GM12878 (cell line): Measurements from ENCODE around the gene SP6. TPM values are rescaled to one million over a fixed set of nuclear protein-coding genes. Genes with fewer than 3 reads are reported as not detected.

Experiments
- ATAC-seq: fragments of 200-7000 bp; cut with Tn5 transposase; 3 replicates; pipeline ENCODE4 v1.9.1; 2020; ENCODE audit warnings: mild to moderate bottlenecking, moderate library complexity
- BruUV-seq: library from RNA; stranded (reverse); fragments of 400-500 nt; replicated peaks from 2 replicates; lab custom pipeline; 2021; lab: Mats Ljungman, UMichigan
- CTCF ChIA-PET: fragments of 300-600 bp; sonication (Branson Sonifier 250); formaldehyde crosslinking; extraction: SDS; loops from one replicate; lab custom pipeline; 2021; ENCODE audit warnings: inconsistent platforms; lab: Yijun Ruan, JAX
- POLR2A ChIA-PET: fragments of 350-600 bp; formaldehyde crosslinking; extraction: SDS; loops from one replicate; lab custom pipeline; 2021; ENCODE audit warnings: inconsistent platforms; lab: Charles Lee
- RAD21 ChIA-PET: fragments of 300-600 bp; sonication (Branson Sonifier 250); formaldehyde crosslinking; loops from one replicate; lab custom pipeline; 2023; ENCODE audit warnings: antibody characterized with exemption; ENCODE audit not compliant: unreplicated experiment; lab: Charles Lee
- SMC1A ChIA-PET: fragments of 300-600 bp; sonication (Branson Sonifier 250); formaldehyde crosslinking; loops from one replicate; lab custom pipeline; 2023; ENCODE audit not compliant: unreplicated experiment, uncharacterized antibody; lab: Charles Lee
- DNase-seq: peaks from one replicate; pipeline ENCODE4 v3.0.0-alpha.2; 2011; ENCODE audit warnings: low read depth, low spot score
- FAIRE-seq: peaks from 3 replicates; lab custom pipeline; 2011; peaks lifted over from hg19 to GRCh38; lab: Jason Lieb, UNC
- H2AFZ ChIP-seq: 2 replicates; pipeline ENCODE4 v1.6.0; 2011; ENCODE audit warnings: low read depth, low read length, control low read depth; ENCODE audit not compliant: control insufficient read depth
- H3K27ac ChIP-seq: 2 replicates; pipeline ENCODE4 v1.5.1; 2011; ENCODE audit warnings: control low read depth; ENCODE audit not compliant: control insufficient read depth, insufficient read depth
- H3K27me3 ChIP-seq, 2 experiments: replicated peaks in 1 of 2; 2 replicates each; pipeline versions ENCODE4 v1.6.0 to v1.6.1; 2011; ENCODE audit warnings: low read length in 1 of 2; ENCODE audit not compliant: control insufficient read depth in 2 of 2, insufficient read depth in 2 of 2
- H3K36me3 ChIP-seq, 2 experiments: 2 replicates each; pipeline ENCODE4 v1.5.1; 2011; ENCODE audit warnings: low read length in 1 of 2; ENCODE audit not compliant: control insufficient read depth in 2 of 2, insufficient read depth in 2 of 2
- H3K4me1 ChIP-seq: 2 replicates; pipeline ENCODE4 v1.6.1; 2011; ENCODE audit warnings: mild to moderate bottlenecking, low read length, moderate library complexity, mixed read lengths; ENCODE audit not compliant: control insufficient read depth, insufficient read depth
- H3K4me2 ChIP-seq: 2 replicates; pipeline ENCODE4 v1.6.0; 2011; ENCODE audit warnings: control low read depth; ENCODE audit not compliant: control insufficient read depth, insufficient read depth
- H3K4me3 ChIP-seq: fragments of 200-600 bp; sonication (generic); 2 replicates; pipeline ENCODE4 v1.5.1; 2016
- H3K79me2 ChIP-seq: 2 replicates; pipeline ENCODE4 v1.6.0; 2011; ENCODE audit warnings: low read length; ENCODE audit not compliant: control insufficient read depth, insufficient read depth
- H3K9ac ChIP-seq: 2 replicates; pipeline ENCODE4 v1.8.0; 2011; ENCODE audit warnings: low read length, control low read depth, mixed read lengths; ENCODE audit not compliant: control insufficient read depth, insufficient read depth
- H3K9me3 ChIP-seq: replicated peaks from 3 replicates; pipeline ENCODE4 v1.5.1; 2011; ENCODE audit warnings: mild to moderate bottlenecking, low read length; ENCODE audit not compliant: control insufficient read depth, insufficient read depth
- H4K20me1 ChIP-seq: 2 replicates; pipeline ENCODE4 v1.6.0; 2011; ENCODE audit not compliant: control insufficient read depth, insufficient read depth
- ATF7 ChIP-seq: fragments of 450-650 bp; IDR thresholded peaks from 2 replicates; pipeline ENCODE4 v1.6.1; 2016; ENCODE audit warnings: low read depth, mild to moderate bottlenecking
- BCLAF1 ChIP-seq: fragments of 450-650 bp; IDR thresholded peaks from 2 replicates; pipeline ENCODE4 v1.6.1; 2017; ENCODE audit warnings: antibody characterized with exemption, mild to moderate bottlenecking, moderate library complexity
- CBX3 ChIP-seq: fragments of 200-600 bp; sonication (generic); IDR thresholded peaks from 2 replicates; pipeline ENCODE4 v1.6.1; 2016; ENCODE audit warnings: low read depth, borderline replicate concordance
- CBX5 ChIP-seq: sonication (generic); IDR thresholded peaks from 2 replicates; pipeline ENCODE4 v1.6.1; 2016; ENCODE audit warnings: low read depth, moderate library complexity, mild to moderate bottlenecking, inconsistent platforms
- CEBPB ChIP-seq, 2 experiments: fragments of 150-350 bp in 1 of 2; IDR thresholded peaks; 2 replicates each; pipeline ENCODE4 v1.6.1; 2012 to 2014; ENCODE audit warnings: low read depth in 2 of 2, low read length in 2 of 2, borderline replicate concordance in 1 of 2, inconsistent platforms in 1 of 2
- E4F1 ChIP-seq: fragments of 450-650 bp; IDR thresholded peaks from 2 replicates; pipeline ENCODE4 v1.6.1; 2018; ENCODE audit warnings: borderline replicate concordance, mild to moderate bottlenecking; ENCODE audit not compliant: partially characterized antibody
- IKZF2 ChIP-seq, 2 experiments: fragments of 450-650 bp; IDR thresholded peaks; 2 replicates each; pipeline ENCODE4 v1.6.1; 2017; ENCODE audit warnings: mild to moderate bottlenecking in 2 of 2, moderate library complexity in 2 of 2
- IRF4 ChIP-seq: IDR thresholded peaks from 2 replicates; pipeline ENCODE4 v1.6.1; 2011; ENCODE audit warnings: low read depth, low read length
- JUND ChIP-seq: IDR thresholded peaks from 2 replicates; pipeline ENCODE4 v1.6.1; 2012; ENCODE audit warnings: low read depth, mild to moderate bottlenecking, low read length, improper control_type of control experiment, moderate library complexity
- MAX ChIP-seq: IDR thresholded peaks from 2 replicates; pipeline ENCODE4 v1.6.1; 2012; ENCODE audit warnings: low read depth, low read length, improper control_type of control experiment
- MTA3 ChIP-seq: IDR thresholded peaks from 2 replicates; pipeline ENCODE4 v1.6.1; 2012; ENCODE audit warnings: low read length, inconsistent platforms, borderline replicate concordance
- NFXL1 ChIP-seq: fragments of 450-650 bp; IDR thresholded peaks from 2 replicates; pipeline ENCODE4 v1.6.1; 2017; ENCODE audit warnings: antibody characterized with exemption, mild to moderate bottlenecking, borderline replicate concordance
- SREBF2 ChIP-seq: IDR thresholded peaks from 2 replicates; pipeline ENCODE4 v1.6.1; 2012; ENCODE audit warnings: mild to moderate bottlenecking, low read length
- TARDBP ChIP-seq: IDR thresholded peaks from 2 replicates; pipeline ENCODE4 v1.6.1; 2016; ENCODE audit warnings: borderline replicate concordance
- ZBTB40 ChIP-seq: fragments of 450-650 bp; IDR thresholded peaks from 2 replicates; pipeline ENCODE4 v1.6.1; 2016; ENCODE audit warnings: mild to moderate bottlenecking, moderate library complexity, borderline replicate concordance
- in situ Hi-C: fragments of 300-500 bp; cut with MboI; formaldehyde crosslinking; loops from 9 replicates; pipeline ENCODE4 v1.14.3; 2018; ENCODE audit warnings: mixed read lengths
- intact Hi-C: fragments of 100-400 bp; cut with micrococcal nuclease; formaldehyde crosslinking; loops from one replicate; pipeline ENCODE4 v1.14.2; 2022; ENCODE audit not compliant: unreplicated experiment
- polyA plus RNA-seq, 11 experiments: library from polyadenylated mRNA; depleted of rRNA in 4 of 11; unstranded in 6 of 11; stranded (reverse) in 5 of 11; fragments of >200 nt; fragmentation: Nextera tagmentation in 4 of 11; fragmentation: Illumina TruSeq in 1 of 11; extraction: Ambion mirVana in 4 of 11; extraction: Trizol in 1 of 11; gene quantifications; 1 replicate in 1 of 11; 2 replicates in 10 of 11; pipeline versions ENCODE4 v1.2.1 to v1.2.3, GENCODE V29; 2011 to 2016; ENCODE audit warnings: inconsistent platforms in 2 of 11, missing spikeins in 2 of 11, low read depth in 1 of 11
- total RNA-seq, 4 experiments: library from RNA; depleted of rRNA in 3 of 4; stranded (reverse); fragments of >200 nt in 3 of 4; fragmentation: Illumina TruSeq in 1 of 4; extraction: Trizol in 1 of 4; gene quantifications; 2 replicates each; pipeline versions ENCODE4 v1.2.1 to v1.2.3, GENCODE V29; 2013 to 2021

Gene SP6
- total and polyA plus RNA-seq, 10 of the 15 experiments (the other 5 are each of a cell fraction or from before 2014, with no cell fraction given) = 0.05 to 0.15 (median 0.06) TPM; not detected in 7

GRCh38 chr17:47871048-47871447 lies 20.1 kb upstream of the SP6 start:
- H3K36me3 ChIP-seq = no peaks in the 10 kb centered on the region
- ChIA-PET POLR2A (no interaction called here), CTCF (interaction anchor here (1.0 to 2.1 kb wide), 3 partner anchors 19 to 120 kb away, joined by 3 to 9 read pairs (median 3); partner anchors contain the start of gene SP6), SMC1A (interaction anchor here (0.8 kb wide), 1 partner anchor 20 kb away, joined by 6 read pairs; no protein-coding TSS in a partner anchor), RAD21 (interaction anchor here (1.4 kb wide), 2 partner anchors 19 to 147 kb away, joined by 4 read pairs; no protein-coding TSS in a partner anchor)
- H3K27me3 ChIP-seq = peaks cover 0 to 7% of the 10 kb centered on the region in 2 experiments
- H3K9me3 ChIP-seq = no peaks in the 10 kb centered on the region
- H3K4me1 ChIP-seq = peaks cover 6% of the 10 kb centered on the region; the same call in 1 of the 2 replicates
- no peak overlapping the region for H3K4me3 ChIP-seq
- no peak for ATAC-seq
- no peak for FAIRE-seq
- no peak overlapping the region for H3K27ac ChIP-seq
- no TSS peak for BruUV-seq
- in situ Hi-C loops = no loop called here
- no peaks in the 10 kb centered on the region for H3K79me2 ChIP-seq
- intact Hi-C loops = no loop called here
- no peak overlapping the region for H3K4me2 ChIP-seq
- no peaks in the 10 kb centered on the region for H4K20me1 ChIP-seq
- no peak overlapping the region for H2AFZ ChIP-seq
- no peak for DNase-seq
- H3K9ac ChIP-seq = no peak overlapping the region
- no peak for TF ChIP-seq JUND
- no peak for TF ChIP-seq CBX3
- no peak for TF ChIP-seq ZBTB40
- no peak for TF ChIP-seq IRF4
- TF ChIP-seq SREBF2 = no peak
- no peak for TF ChIP-seq CEBPB (IDR thresholded peaks at IDR 0.05; ENCODE audit: borderline replicate concordance in 1 of 2, low read depth in 2 of 2, low read length in 2 of 2)
- TF ChIP-seq BCLAF1 = no peak
- TF ChIP-seq IKZF2 (IDR thresholded peaks at IDR 0.05) = no peak
- no peak for TF ChIP-seq MTA3
- TF ChIP-seq E4F1 = no peak
- no peak for TF ChIP-seq TARDBP
- TF ChIP-seq ATF7 = no peak
- TF ChIP-seq NFXL1 = no peak
- no peak for TF ChIP-seq MAX
- TF ChIP-seq CBX5 = no peak
